CD4-positive, alpha-beta T cell treated with Interleukin-2 at 100 ng/mL for 4 hours (primary cell): ENCODE results near the gene EEF1AKMT3.

ENCODE experiments used
- DNase-seq: peaks from one replicate; pipeline ENCODE4 v3.0.0-alpha.2; 2020; ENCODE audit warnings: low spot score

EEF1AKMT3 gene

DNA sequence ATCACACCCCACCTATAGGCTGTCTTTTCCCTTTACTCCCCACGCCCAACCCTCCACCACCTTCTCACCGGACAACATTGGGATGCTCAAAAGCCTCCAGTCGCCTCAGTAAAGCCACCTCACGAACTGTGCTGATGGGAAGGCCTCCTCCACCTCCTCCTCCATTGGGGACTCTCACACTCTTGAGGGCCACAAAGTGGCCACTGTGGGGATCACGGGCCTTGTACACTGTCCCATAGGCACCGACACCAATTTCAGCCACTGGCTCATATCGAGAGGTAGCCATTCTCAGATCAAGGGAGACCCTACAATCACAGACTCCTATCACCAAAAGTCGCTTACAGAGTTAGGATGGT lies 21.0 kb upstream of the EEF1AKMT3 start:
- no peak for DNase-seq

DNA sequence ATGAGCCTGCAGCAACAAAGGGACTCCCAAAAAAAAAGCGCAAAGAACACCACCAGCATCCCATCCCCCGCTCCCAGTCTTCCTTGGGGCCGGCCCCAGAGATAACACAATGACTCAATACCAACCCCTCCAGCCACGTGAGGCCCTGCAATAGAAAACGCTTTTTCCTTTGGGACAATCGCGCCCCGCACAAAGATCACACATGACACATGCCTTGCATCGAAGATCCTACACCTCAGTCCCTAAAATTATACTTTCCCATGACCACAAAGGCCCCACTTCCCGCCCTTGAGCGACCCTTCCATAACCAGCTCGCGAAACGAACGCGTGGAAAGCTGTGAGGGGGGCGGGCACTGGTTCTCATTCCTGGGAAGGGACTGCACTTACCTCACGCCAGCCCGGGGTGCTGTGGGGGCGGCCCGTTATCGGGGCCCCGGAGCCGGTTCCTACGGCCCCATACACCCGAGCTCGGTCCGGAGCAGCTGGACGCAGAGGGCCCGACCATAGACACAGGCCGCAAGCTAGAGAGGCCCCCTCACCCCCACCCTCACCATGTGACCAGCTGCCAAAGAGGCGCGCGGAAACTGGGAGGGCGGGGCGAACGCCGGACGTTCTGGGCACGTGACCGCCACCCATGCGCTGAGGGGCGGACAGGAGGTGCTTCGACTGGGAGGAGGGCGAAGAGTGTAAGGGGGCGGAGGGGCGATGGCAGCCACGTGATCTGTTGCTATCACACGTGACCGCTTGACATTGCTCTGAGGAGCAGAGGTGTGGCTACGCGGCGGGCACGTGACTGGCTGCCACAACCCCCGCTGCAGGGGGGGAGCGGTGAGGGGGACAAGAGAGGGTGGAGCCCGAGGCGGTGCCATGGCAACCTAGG lies 20.4 kb upstream of the EEF1AKMT3 start, which contains the start of gene CDK4:
CDK4 (minus strand) TSS at position 523 of the 880 bp plus-strand sequence. CDS start 593 bp downstream, outside the sequence.
- peak; percentile 99 for DNase-seq

DNA sequence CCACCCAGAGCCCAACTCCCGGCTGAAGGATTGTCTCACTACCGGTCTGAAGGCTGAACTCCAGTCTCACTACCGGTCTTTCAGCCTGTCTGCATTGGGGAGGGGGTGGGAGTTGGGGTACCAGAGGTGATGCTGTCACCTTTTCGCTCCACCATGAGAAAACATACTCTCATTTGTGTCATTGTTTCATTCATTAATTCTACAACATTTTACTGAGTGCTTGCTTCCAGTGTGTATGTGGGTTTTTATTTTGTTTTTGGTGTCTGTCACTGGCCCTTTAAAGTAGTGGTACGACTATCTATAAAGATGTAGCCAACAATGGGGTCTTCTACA lies 19.8 kb upstream of the EEF1AKMT3 start:
- DNase-seq, result no peak

DNA sequence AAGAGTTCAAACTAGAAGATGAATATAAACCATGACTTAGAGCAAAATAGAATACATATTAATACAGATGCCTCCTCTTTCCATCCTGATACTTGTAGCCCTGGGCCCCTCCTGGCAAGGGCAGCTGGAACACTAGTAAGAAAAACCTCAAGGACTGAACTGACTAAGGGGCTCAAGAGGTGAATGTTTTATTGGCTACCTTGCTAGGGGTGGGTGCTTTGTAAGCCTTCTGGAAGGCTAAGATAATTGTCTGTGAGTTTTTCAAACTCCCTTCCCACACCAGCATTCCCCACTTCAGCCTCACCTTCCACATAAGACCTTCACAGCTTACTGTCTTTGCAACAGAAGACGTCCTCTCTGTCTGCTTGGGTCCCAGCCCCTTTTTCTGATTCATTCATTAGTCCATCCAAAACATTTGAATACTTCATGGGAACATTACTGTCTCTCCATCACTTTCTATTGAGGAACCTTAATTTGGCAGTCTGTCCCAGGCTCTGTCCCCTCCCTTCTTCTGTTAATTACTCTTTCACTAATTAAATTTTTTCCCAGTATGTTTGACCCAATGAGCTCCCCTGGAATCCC lies 18.6 kb upstream of the EEF1AKMT3 start:
- no peak for DNase-seq

- DNase-seq, result peak; percentile 90
These were observed 17.8 kb upstream of the EEF1AKMT3 start, which contains the start of gene MARCHF9 for GRCh38 chr12:57754411-57755193. Gene MARCHF9, plus strand, starts transcription at chr12:57755103. Its CDS starts 426 bp downstream, at chr12:57755529.

GRCh38 chr12:57755194-57755453 lies 17.3 kb upstream of the EEF1AKMT3 start:
- DNase-seq, result no peak

DNA sequence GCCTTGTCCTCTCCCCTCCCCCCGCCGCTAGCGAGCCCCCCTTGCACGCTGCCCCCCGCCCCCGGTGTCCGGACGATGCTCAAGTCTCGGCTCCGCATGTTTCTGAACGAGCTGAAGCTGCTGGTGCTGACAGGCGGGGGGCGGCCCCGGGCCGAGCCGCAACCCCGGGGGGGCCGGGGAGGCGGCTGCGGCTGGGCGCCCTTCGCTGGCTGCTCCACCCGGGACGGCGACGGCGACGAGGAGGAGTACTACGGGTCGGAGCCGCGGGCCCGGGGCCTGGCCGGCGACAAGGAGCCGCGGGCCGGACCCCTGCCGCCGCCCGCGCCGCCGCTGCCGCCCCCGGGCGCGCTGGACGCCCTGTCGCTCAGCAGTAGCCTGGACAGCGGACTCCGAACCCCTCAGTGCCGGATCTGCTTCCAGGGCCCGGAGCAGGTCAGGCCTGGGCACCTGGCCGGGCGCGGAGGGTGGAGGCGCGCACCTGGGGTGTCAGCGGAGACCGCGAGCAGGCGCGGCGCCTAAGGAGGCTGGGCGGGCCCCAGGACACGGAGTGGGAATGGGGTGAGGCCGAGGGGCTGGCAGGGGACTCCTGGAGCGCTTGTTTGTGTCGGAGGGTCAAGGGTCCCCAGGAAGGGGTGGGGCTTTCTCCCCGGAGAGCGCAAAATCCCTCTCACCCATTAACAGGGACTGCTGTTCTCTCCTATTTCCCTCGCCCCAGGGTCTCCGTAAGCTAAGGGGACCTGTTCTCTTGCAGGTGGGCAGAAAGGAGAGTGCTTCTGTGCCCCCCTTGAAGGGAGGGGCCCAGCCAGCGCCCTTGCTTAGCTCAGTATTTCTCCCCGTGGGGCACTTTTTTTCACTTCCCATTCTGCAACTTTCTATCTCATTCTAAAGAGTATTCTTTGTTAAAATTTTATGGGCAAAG lies 16.7 kb upstream of the EEF1AKMT3 start:
- peak; percentile 37 for DNase-seq

GRCh38 chr12:57756406-57757341 lies 15.7 kb upstream of the EEF1AKMT3 start:
- peak; percentile 75 for DNase-seq

DNA sequence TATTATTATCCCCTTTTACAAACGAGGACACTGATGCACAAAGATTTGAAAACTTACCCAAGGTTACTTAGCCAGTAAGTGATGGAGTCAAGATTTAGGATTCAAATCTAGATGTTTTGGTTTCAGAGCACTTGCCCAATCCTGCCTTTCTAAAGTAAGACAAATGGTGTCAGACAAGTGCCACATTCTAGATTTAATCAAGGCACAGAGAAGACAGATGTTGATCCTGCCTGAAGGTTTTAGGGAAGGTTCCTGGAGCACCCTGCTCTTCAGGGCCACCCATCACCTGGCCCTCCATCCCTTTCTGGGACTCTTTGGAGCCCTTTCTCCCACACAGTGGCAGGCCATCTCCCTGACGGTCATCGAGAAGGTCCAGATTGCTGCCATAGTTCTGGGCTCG lies 14.6 kb upstream of the EEF1AKMT3 start:
- no peak for DNase-seq

DNA sequence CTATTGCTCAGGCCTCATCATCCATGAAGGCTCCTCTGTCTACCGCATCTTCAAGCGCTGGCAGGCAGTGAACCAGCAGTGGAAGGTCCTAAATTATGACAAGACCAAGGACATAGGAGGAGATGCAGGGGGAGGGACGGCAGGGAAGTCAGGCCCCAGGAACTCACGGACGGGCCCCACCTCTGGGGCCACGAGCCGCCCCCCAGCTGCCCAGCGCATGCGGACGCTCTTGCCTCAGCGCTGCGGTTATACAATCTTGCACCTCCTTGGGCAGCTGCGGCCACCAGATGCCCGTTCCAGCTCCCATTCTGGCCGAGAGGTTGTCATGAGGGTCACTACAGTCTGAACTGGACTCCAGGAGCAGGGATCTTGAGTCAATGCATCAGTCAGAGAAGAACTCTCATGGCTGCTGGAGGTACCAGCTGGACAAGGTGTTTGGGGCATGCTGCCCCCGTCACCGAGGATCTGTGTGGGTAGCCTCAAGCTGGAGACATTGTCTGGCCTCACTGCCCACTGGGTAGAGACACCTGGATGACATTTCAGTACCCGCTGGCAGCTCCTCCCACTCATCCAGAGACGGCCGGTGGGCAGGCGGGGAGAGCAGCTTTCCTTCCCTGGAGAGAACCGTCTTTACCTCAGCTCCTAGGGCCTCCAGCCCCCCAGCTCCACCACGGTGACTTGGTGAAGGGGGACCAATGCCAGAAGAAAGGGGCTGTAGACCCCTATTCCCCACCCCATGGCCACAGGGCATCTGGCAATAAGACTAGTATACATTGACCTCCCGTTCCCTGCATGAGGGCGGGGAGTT lies 13.7 kb upstream of the EEF1AKMT3 start:
- no peak for DNase-seq

DNA sequence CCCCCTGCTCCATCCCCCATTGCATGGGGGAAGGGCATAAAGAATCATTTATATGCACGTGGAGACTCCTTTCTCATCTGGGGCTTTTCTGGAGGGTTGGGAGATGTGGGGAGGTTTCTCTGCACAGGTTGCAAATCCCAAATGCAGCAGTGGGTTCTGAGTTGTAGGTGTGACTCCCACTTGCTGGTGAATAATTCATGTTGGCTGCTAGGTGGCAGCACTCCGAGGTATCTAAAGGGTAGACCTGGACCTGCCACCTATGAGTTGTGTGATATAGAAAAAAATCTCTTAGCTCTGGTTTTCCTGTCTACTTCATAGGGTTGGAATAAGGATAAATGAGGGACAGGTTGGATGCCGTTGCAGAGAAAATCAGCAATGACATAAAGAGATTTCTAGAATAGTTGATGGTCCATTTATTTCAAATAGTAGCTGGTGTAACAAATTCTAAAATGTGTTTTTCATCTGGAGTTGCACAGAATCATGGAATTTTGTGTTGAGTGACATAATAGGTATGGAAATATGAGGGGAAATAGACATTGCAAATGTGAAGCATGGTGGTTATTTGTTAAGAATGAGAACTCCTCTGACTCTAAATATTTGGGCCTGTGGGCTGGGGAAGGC lies 12.9 kb upstream of the EEF1AKMT3 start:
- DNase-seq, result peak; percentile 55

DNA sequence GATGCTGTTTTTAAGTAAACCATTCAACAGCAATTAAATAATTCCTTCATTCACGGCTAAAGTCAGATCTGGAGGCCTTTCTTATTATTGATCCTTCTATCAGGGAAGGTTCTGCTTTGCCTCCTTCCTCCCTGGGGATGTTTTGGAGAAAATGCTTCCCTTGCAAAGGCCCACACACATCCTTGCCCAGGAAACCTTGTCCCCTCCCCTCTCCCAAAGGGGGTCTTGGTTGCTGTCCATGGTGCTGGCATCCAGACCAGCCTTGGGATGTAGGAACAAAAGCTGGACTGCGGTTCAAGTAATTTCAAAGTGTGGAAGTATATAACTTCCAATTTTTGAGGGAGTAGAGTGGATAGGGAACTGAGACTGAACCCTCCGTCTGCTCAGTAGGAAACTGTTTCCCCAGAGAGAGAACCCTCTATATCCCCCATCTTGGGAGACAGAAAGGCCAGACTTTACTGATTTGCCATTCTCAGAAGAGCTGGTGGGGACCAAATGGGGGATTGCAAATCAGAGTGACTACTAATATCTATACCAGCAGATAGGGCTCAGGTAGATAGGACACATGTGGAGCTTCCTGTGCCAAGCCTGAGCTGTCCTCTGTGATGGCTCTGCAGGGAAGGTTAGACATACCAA lies 11.9 kb upstream of the EEF1AKMT3 start:
- DNase-seq, result no peak

DNA sequence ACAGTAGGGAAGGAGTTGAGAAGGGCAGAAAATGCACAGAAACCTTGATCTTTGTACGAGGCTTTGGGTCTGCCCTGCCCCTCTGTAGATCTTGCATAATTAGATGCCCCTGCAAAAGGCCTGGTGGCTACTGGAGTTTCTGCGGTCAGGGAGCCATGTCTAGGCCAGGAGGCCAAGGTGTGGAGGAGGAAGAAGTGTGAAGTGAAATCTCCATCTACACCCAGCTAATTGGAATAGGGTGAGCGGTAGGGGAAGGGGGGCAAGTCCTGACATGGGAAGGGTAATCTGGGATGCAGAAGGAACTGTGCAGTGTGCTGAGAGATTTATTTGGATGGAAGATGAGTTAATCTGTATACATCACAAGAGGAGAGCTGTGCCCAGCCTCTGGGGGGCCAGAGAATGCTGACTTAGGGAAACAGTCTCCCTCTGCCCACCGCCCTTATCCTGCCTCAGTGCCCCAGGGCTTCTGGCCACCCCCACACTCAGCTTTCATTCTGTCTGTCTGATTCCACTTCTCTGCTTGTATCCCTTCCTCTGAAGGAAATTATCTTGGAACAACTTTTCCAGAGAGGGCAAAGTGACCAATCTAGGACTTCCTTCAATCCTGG lies 10.9 kb upstream of the EEF1AKMT3 start:
- no peak for DNase-seq

- DNase-seq, result no peak
These were observed 10.0 kb upstream of the EEF1AKMT3 start for GRCh38 chr12:57762463-57762862.

- DNase-seq, result no peak
These were observed 8.3 kb upstream of the EEF1AKMT3 start for GRCh38 chr12:57763881-57764661.

- no peak for DNase-seq
These were observed 7.8 kb upstream of the EEF1AKMT3 start for GRCh38 chr12:57764662-57765002.

GRCh38 chr12:57765003-57765697 lies 7.3 kb upstream of the EEF1AKMT3 start:
- DNase-seq, result peak; percentile 45
